Gastrocnemius medialis (tissue), 4 donors: ENCODE measurements around the gene MED13L.

Experiments
- CTCF ChIP-seq, 5 experiments: fragments of 450-650 bp in 3 of 5; fragments of 200-600 bp in 2 of 5; sonication (generic) in 2 of 5; IDR thresholded peaks in 4 of 5; conservative IDR thresholded peaks in 1 of 5; 1 replicate in 4 of 5; 2 replicates in 1 of 5; pipeline ENCODE4 v1.5.1; 2016 to 2019; ENCODE audit warnings: antibody characterized with exemption in 5 of 5, mild to moderate bottlenecking in 3 of 5, moderate library complexity in 3 of 5
- POLR2A ChIP-seq, 2 donors: fragments of 450-650 bp; IDR thresholded peaks; one replicate each; pipeline ENCODE4 v1.6.1; 2017; ENCODE audit warnings: antibody characterized with exemption in 2 of 2, mild to moderate bottlenecking in 2 of 2, moderate library complexity in 2 of 2

- no peak for TF ChIP-seq CTCF (IDR thresholded peaks at IDR 0.05 in 4 of 5, conservative IDR thresholded peaks at IDR 0.05 in 1 of 5)
- TF ChIP-seq POLR2A (IDR thresholded peaks at IDR 0.05): no peak
These were observed 13.6 kb downstream of the MED13L start for GRCh38 chr12:116263844-116264243.
